Nephron progenitor cell (in vitro differentiated cells): ENCODE measurements around the gene SPACA1.

Experiments
- DNase-seq: peaks from one replicate; pipeline ENCODE4 v3.0.0; 2021
- H3K27ac Mint-ChIP-seq: 2 replicates; pipeline ENCODE4 v1.8.0; 2021; ENCODE audit warnings: mild to moderate bottlenecking, moderate library complexity, mixed read lengths
- H3K27me3 Mint-ChIP-seq: 2 replicates; pipeline ENCODE4 v1.8.0; 2021; ENCODE audit warnings: mild to moderate bottlenecking, low read depth, mixed read lengths; ENCODE audit not compliant: poor library complexity
- H3K36me3 Mint-ChIP-seq: 2 replicates; pipeline ENCODE4 v1.8.0; 2021; ENCODE audit warnings: low read depth, mixed read lengths
- H3K4me1 Mint-ChIP-seq: 2 replicates; pipeline ENCODE4 v1.8.0; 2021; ENCODE audit warnings: mixed read lengths
- H3K4me3 Mint-ChIP-seq: 2 replicates; pipeline ENCODE4 v1.8.0; 2021; ENCODE audit warnings: mild to moderate bottlenecking, moderate library complexity, mixed read lengths
- H3K9me3 Mint-ChIP-seq: 2 replicates; pipeline ENCODE4 v1.8.0; 2021; ENCODE audit warnings: mild to moderate bottlenecking, moderate library complexity, mixed read lengths
- TF ChIP-seq, protein P1 (sequence below): fragments of 200-600 bp; sonication (generic); IDR thresholded peaks from 2 replicates; pipeline ENCODE4 v1.5.0; 2021; ENCODE audit warnings: antibody characterized with exemption

The SPACA1 gene

DNA sequence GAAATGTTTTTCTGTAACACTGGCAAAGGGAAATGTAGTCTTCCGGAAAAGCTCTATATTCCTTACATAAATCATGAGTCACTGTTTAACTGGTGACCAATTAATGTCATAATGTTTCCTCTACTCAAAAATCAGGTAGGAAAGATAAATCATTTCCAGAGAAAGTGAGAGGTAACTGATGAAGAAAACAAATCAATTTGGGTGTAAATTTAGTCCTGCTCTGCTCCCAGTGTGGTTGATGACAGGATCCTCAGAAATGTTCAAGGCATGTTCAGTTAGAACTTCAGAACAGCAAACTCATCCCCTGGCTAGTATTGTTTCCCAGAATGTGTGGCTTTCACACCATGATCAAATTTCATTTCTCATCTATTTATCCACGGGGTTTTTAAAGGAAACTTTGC is 38.8 kb upstream of the SPACA1 start:
- H3K4me1 Mint-ChIP-seq: peaks cover 25% of the 10 kb centered on the region
- H3K4me3 Mint-ChIP-seq: no peak overlapping the region
- H3K27ac Mint-ChIP-seq: no peak overlapping the region
- H3K27me3 Mint-ChIP-seq: peaks cover 6% of the 10 kb centered on the region
- no peaks in the 10 kb centered on the region for H3K36me3 Mint-ChIP-seq
- no peaks in the 10 kb centered on the region for H3K9me3 Mint-ChIP-seq
- TF ChIP-seq, protein P1, sequence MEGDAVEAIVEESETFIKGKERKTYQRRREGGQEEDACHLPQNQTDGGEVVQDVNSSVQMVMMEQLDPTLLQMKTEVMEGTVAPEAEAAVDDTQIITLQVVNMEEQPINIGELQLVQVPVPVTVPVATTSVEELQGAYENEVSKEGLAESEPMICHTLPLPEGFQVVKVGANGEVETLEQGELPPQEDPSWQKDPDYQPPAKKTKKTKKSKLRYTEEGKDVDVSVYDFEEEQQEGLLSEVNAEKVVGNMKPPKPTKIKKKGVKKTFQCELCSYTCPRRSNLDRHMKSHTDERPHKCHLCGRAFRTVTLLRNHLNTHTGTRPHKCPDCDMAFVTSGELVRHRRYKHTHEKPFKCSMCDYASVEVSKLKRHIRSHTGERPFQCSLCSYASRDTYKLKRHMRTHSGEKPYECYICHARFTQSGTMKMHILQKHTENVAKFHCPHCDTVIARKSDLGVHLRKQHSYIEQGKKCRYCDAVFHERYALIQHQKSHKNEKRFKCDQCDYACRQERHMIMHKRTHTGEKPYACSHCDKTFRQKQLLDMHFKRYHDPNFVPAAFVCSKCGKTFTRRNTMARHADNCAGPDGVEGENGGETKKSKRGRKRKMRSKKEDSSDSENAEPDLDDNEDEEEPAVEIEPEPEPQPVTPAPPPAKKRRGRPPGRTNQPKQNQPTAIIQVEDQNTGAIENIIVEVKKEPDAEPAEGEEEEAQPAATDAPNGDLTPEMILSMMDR: no peak
- no peak for DNase-seq

DNA sequence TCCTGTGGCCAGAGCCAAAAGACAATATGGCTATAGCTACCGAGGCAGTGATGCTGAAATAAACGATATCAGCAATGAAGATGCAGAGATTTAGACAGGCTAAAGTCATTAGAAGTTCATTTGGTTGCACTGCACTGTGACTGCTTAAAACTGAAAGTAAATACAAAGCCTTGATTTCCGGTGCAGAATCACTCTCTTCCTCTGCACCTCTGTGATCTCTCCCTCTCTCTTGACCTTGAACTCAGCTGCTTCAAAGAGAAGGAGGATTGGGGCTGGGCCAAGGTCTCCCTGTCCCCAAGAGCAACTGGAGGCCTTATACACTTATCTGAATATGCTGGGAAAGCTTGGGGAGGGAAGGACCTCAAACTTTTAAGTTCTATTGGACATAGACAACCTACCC is 34.6 kb upstream of the SPACA1 start:
- DNase-seq: no peak
- H3K27me3 Mint-ChIP-seq: peaks cover 3% of the 10 kb centered on the region
- no peaks in the 10 kb centered on the region for H3K9me3 Mint-ChIP-seq
- TF ChIP-seq, protein P1: no peak
- H3K27ac Mint-ChIP-seq: no peak overlapping the region
- no peaks in the 10 kb centered on the region for H3K36me3 Mint-ChIP-seq
- H3K4me3 Mint-ChIP-seq: no peak overlapping the region
- H3K4me1 Mint-ChIP-seq: no peaks in the 10 kb centered on the region

DNA sequence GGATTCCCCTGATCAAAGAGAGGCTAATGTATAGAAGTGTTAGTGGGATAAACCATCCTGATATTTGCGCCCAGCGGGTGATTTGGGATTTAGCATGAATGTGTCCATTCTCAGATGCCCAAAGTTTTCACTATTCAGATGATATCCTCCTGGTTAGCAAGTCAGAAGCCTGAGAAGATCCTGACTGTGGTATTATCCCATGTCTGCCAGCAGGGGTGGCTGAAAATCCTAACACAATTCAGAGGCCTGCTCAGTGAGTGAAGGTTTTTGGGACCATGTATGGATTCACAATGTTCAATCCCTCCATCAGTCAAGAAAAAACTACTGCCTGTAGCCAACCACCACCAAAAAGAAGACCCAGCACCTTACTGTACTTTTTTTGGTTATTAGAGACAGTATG is 34.1 kb upstream of the SPACA1 start:
- Mint-ChIP-seq H3K27ac (no peak overlapping the region), H3K36me3 (no peaks in the 10 kb centered on the region), H3K27me3 (peaks cover 3% of the 10 kb centered on the region), H3K4me1 (no peaks in the 10 kb centered on the region), H3K4me3 (no peak overlapping the region), H3K9me3 (no peaks in the 10 kb centered on the region)
- TF ChIP-seq, protein P1: no peak
- no peak for DNase-seq

DNA sequence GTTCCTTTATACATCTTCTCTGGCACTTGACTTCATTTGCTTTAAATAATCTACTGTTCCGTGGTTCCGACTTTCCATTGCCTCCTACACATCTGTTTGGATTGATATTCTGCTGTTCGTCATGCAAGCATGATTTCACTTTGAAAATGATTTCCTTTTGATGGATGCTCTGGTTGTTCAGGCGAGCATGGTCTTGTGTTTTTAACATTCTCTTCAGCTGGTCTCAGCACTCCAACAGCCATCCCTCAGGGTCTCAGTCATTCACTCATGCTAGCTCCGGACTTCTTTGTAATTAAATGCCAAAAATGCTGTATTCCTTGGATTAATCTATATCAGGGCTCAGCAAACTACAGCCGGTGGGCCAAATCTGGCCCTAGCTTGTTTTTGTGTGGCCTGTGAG is 27.2 kb upstream of the SPACA1 start:
- no peak for DNase-seq
- Mint-ChIP-seq H3K27ac (no peak overlapping the region), H3K4me3 (no peak overlapping the region), H3K27me3 (peaks cover 3% of the 10 kb centered on the region), H3K9me3 (no peaks in the 10 kb centered on the region), H3K36me3 (no peaks in the 10 kb centered on the region), H3K4me1 (no peaks in the 10 kb centered on the region)
- TF ChIP-seq, protein P1: no peak

DNA sequence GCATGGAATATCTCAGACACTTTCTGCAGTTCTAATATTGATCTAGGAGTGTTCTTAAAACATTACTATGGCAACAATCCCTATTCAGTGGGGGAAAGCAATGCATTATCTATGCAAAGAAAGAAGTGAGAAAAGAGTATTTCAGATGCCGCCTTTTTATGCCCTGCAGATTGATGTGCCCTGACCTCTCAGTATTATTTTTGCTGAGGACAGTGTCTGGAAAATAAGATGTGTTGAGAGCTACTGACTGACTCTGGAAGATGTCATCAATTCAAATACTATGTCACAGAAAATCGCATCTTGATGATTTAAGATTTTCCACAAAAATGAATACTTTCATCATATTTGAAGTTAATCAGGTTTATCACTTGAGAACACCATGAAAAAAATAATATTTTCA is 22.9 kb upstream of the SPACA1 start:
- TF ChIP-seq, protein P1: no peak
- Mint-ChIP-seq H3K4me1 (no peaks in the 10 kb centered on the region), H3K4me3 (no peak overlapping the region), H3K27ac (no peak overlapping the region), H3K9me3 (peaks cover 13% of the 10 kb centered on the region), H3K27me3 (peaks cover 3% of the 10 kb centered on the region), H3K36me3 (no peaks in the 10 kb centered on the region)
- DNase-seq: no peak

DNA sequence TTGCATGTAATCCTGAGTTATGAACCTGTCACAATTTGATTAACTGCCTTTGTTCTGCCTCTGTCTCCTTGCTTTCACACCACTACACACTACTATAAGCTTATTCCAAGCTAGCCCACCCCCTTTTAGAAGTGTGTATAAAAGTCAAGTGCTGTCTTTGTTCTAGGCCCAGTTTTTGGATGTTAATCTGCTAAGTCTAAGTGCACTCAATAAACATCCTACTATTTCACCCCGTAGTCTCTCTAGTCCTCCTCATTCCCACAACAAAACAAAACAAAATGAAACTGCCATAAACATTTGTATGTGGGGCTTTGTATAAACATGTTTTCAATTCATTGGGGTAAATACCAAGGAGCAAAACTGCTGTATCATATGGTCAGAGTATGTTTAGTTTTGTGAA is 16.1 kb upstream of the SPACA1 start:
- TF ChIP-seq, protein P1: no peak
- Mint-ChIP-seq H3K4me3 (no peak overlapping the region), H3K27me3 (peaks cover 3% of the 10 kb centered on the region), H3K27ac (no peak overlapping the region), H3K4me1 (no peaks in the 10 kb centered on the region), H3K36me3 (no peaks in the 10 kb centered on the region), H3K9me3 (peaks cover 66% of the 10 kb centered on the region)
- DNase-seq: no peak
